DMS53 (cell line): ENCODE results near the gene HES3.
A peak's percentile ranks its signal among the peaks of the same experiment; 100 is the strongest.

ENCODE experiments used
- DNase-seq: peaks from one replicate; lab custom pipeline; 2025; lab: John Stamatoyannopoulos, UW

HES3 gene

GRCh38 chr1:6279613-6280383 is 35.8 kb downstream of the HES3 start:
- DNase-seq: no peak

GRCh38 chr1:6280761-6281451 is 36.9 kb downstream of the HES3 start:
- peak; percentile 40 for DNase-seq

GRCh38 chr1:6281511-6282402 is 37.8 kb downstream of the HES3 start:
- DNase-seq: no peak

GRCh38 chr1:6282577-6283270 is 38.7 kb downstream of the HES3 start:
- no peak for DNase-seq

GRCh38 chr1:6285336-6285735 is 41.4 kb downstream of the HES3 start:
- no peak for DNase-seq

- DNase-seq: no peak
Measured at GRCh38 chr1:6286266-6286665, 42.3 kb downstream of the HES3 start.

- no peak for DNase-seq
Measured at GRCh38 chr1:6287029-6287428, 43.0 kb downstream of the HES3 start.

GRCh38 chr1:6287431-6287886 is 43.5 kb downstream of the HES3 start:
- no peak for DNase-seq

- DNase-seq: no peak
Measured at GRCh38 chr1:6288026-6288425, 44.0 kb downstream of the HES3 start.

- no peak for DNase-seq
Measured at GRCh38 chr1:6288665-6289064, 44.7 kb downstream of the HES3 start.

- DNase-seq: no peak
Measured at GRCh38 chr1:6292102-6292501, 48.1 kb downstream of the HES3 start.

- DNase-seq: no peak
Measured at GRCh38 chr1:6294080-6294889, 50.3 kb downstream of the HES3 start.

GRCh38 chr1:6294890-6295556 is 51.0 kb downstream of the HES3 start:
- DNase-seq: no peak
